Lower leg skin (tissue), 3 donors: Measurements from ENCODE around the gene MAMDC2.

Experiments used
- POLR2A ChIP-seq, 2 donors: fragments of 450-650 bp; IDR thresholded peaks; one replicate each; pipeline ENCODE4 v1.6.1; 2016 to 2017; ENCODE audit warnings: antibody characterized with exemption in 2 of 2, mild to moderate bottlenecking in 1 of 2, moderate library complexity in 1 of 2
- TF ChIP-seq, protein P1 (sequence below), 3 donors: fragments of 450-650 bp; IDR thresholded peaks; one replicate each; pipeline ENCODE4 v1.5.1; 2016; ENCODE audit warnings: antibody characterized with exemption in 3 of 3, mild to moderate bottlenecking in 3 of 3, moderate library complexity in 2 of 3

DNA sequence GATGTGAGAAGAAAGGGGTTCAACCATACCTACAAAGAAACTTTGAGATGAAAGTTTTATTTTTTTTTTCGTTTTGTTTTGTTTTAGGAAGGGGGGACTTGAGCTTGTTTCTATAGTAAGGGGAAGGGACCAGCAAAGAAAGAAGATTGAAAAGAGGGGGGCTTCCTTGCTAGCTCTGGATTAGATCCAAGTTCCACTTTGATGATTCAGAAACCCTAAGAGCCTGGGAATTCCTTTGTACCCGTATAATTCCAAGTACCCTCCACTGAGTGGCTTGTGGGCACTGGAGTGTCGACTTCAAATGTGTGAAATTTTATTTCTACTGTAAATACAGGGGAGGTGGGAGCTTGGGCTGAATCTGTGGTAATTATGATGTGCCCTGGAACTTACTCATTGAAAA is 10.9 kb downstream of the MAMDC2 start:
- TF ChIP-seq, protein P1, sequence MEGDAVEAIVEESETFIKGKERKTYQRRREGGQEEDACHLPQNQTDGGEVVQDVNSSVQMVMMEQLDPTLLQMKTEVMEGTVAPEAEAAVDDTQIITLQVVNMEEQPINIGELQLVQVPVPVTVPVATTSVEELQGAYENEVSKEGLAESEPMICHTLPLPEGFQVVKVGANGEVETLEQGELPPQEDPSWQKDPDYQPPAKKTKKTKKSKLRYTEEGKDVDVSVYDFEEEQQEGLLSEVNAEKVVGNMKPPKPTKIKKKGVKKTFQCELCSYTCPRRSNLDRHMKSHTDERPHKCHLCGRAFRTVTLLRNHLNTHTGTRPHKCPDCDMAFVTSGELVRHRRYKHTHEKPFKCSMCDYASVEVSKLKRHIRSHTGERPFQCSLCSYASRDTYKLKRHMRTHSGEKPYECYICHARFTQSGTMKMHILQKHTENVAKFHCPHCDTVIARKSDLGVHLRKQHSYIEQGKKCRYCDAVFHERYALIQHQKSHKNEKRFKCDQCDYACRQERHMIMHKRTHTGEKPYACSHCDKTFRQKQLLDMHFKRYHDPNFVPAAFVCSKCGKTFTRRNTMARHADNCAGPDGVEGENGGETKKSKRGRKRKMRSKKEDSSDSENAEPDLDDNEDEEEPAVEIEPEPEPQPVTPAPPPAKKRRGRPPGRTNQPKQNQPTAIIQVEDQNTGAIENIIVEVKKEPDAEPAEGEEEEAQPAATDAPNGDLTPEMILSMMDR (IDR thresholded peaks at IDR 0.05): no peak
- no peak for TF ChIP-seq POLR2A (IDR thresholded peaks at IDR 0.05)
